Colonic mucosa (tissue), 4 donors: ENCODE results near the gene LMNA. TPM values are rescaled to one million over a fixed set of nuclear protein-coding genes. Genes with fewer than 3 reads are reported as not detected.
"Not testable (repeated sequence)": the region's sequence is repeated elsewhere in the genome, so short reads cannot be mapped to it uniquely, and the experiment has no call there.

Source experiments
- DNase-seq: peaks from one replicate; pipeline ENCODE4 v3.0.0-alpha.2; 2020
- H3K27ac ChIP-seq: fragments of 200-600 bp; one replicate; pipeline ENCODE4 v1.8.0; 2021
- H3K27me3 ChIP-seq: fragments of 200-600 bp; one replicate; pipeline ENCODE4 v1.8.0; 2021
- H3K36me3 ChIP-seq: fragments of 200-600 bp; one replicate; pipeline ENCODE4 v1.8.0; 2021
- H3K4me1 ChIP-seq: fragments of 200-600 bp; one replicate; pipeline ENCODE4 v1.8.0; 2021; ENCODE audit warnings: mild to moderate bottlenecking
- H3K4me3 ChIP-seq: fragments of 200-600 bp; one replicate; pipeline ENCODE4 v1.8.0; 2021
- H3K9ac ChIP-seq, 2 donors: one replicate each; pipeline ENCODE4 v1.7.0; 2013; ENCODE audit warnings: control low read depth in 2 of 2, low read depth in 2 of 2, low read length in 2 of 2
- H3K9me3 ChIP-seq: fragments of 200-600 bp; one replicate; pipeline ENCODE4 v1.8.0; 2021
- intact Hi-C: fragments of 100-400 bp; cut with DNase I; formaldehyde crosslinking; loops from one replicate; pipeline ENCODE4 v1.14.1; 2022
- total RNA-seq, 2 donors: library from RNA; stranded (reverse); fragmentation: NEBNext Ultra II Directional in 1 of 2; extraction: Animal tissue kit (Norgen Biotek cat#: 25700) in 1 of 2; gene quantifications; one replicate each; pipeline ENCODE4 v1.2.1, GENCODE V29; 2021
- donor health status: healthy.
- donor health status: DM: no; HTN: no; CAD: no.
- donor health status: DM: no; HTN: no; CAD: no.

Gene LMNA
- total RNA-seq, 2 donors from 2014 or later, result 414 to 610 TPM

DNA sequence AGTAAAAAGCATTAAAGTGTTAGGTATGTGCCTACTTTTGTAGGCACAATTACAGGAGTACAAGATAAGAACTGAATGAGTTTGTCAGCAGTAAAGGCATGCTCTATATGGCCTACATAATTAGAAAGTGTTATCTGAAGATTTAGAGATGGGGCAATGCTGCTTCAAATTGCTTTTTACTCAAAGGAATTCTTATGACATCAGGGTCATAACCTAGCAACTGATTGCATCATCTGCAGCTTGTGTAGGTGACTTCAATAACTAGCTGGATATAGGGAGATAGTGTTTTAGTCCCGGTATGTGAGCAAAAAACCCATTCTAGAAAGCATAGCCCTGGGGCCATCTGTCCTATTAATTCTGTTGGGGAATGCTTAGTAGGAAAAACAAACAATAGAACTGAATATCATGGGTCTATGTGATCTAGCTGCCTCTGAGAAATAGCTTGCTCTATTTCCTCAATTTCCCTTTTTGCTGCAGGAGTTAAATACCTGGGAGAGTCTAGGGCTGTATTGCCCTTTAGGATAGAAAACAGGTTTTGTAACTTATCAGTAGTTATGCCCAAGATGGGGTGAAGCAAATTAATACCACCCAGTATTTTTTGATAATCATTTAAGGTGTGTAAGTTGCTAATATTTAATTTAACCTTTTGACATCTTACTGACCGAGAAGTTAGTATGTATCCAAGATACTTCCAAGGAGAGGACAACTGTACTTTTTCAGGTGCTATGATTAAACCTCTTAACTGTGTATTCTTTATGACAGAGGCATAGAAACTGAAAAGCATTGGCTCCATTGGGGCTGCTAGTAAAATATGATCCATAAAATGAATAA is 72.1 kb downstream of the LMNA start:
- H3K4me1 ChIP-seq, H3K4me3 ChIP-seq, H3K27me3 ChIP-seq, H3K27ac ChIP-seq, H3K9ac ChIP-seq, H3K9me3 ChIP-seq, H3K36me3 ChIP-seq, DNase-seq, intact Hi-C loops: not testable (repeated sequence)

Other genes with a start within 250 kb of the LMNA start
- 10 to 100 TPM; 14.6 to 51.7 TPM for gene RIT1, start 203.4 kb upstream of the LMNA start, total RNA-seq
- gene KHDC4, start 180.3 kb upstream of the LMNA start, total RNA-seq, result 10 to 100 TPM; 42.5 to 56.0 TPM
- 1 to 10 TPM; 4.2 to 4.6 TPM for gene RXFP4, start 173.1 kb upstream of the LMNA start, total RNA-seq
- gene ARHGEF2, start 136.2 kb upstream of the LMNA start, total RNA-seq, result 10 to 100 TPM; 91.9 to 92.6 TPM
- gene SSR2, start 93.8 kb upstream of the LMNA start, total RNA-seq, result 100 to 1,000 TPM; 204 to 208 TPM
- gene UBQLN4, start 60.9 kb upstream of the LMNA start, total RNA-seq, result 10 to 100 TPM; 23.2 to 43.4 TPM
- 10 to 100 TPM; 69.4 to 83.9 TPM for gene LAMTOR2, start 59.9 kb upstream of the LMNA start, total RNA-seq
- 100 to 1,000 TPM; 213 TPM for gene RAB25, start 53.6 kb upstream of the LMNA start, total RNA-seq
- 1 to 10 TPM; 1.6 to 3.7 TPM for gene MEX3A, start 32.2 kb upstream of the LMNA start, total RNA-seq
- gene SEMA4A, start 38.9 kb downstream of the LMNA start, total RNA-seq, result 1 to 10 TPM; 4.5 to 5.6 TPM
- gene SLC25A44, start 79.4 kb downstream of the LMNA start, total RNA-seq, result 10 to 100 TPM; 23.6 to 26.8 TPM
- gene PMF1, start 98.3 kb downstream of the LMNA start, total RNA-seq, result 10 to 100 TPM; 44.4 to 49.4 TPM
- gene BGLAP, start 127.5 kb downstream of the LMNA start, total RNA-seq, result 1 to 10 TPM; 1.2 to 2.2 TPM
- 1 to 10 TPM; 1.1 to 2.9 TPM for gene PAQR6, start 133.3 kb downstream of the LMNA start, total RNA-seq
- gene SMG5, start 168.1 kb downstream of the LMNA start, total RNA-seq, result 100 to 1,000 TPM in 1 of 2 donors, 10 to 100 TPM in 1; 65.2 to 107 TPM
- gene TMEM79, start 169.6 kb downstream of the LMNA start, total RNA-seq, result 1 to 10 TPM; 2.9 to 7.0 TPM
- 10 to 100 TPM; 31.8 to 46.2 TPM for gene GLMP, start 181.0 kb downstream of the LMNA start, total RNA-seq
- gene VHLL, start 184.6 kb downstream of the LMNA start, total RNA-seq, result not detected
- gene CCT3, start 223.6 kb downstream of the LMNA start, total RNA-seq, result 100 to 1,000 TPM; 125 to 294 TPM
- not detected for gene TSACC, start 223.8 kb downstream of the LMNA start, total RNA-seq